Measurements from ENCODE around the gene DNAAF1.
"Not testable (repeated sequence)": the region's sequence is repeated elsewhere in the genome, so short reads cannot be mapped to it uniquely, and the experiment has no call there.

Gene DNAAF1

GRCh38 chr16:84214451-84215066 lies 69.5 kb downstream of the DNAAF1 start:
- Histone ChIP-seq H4K20me1 (no peaks in the 10 kb centered on the region; a peak in 1 of 22 replicates), H3K4me3 (no peak overlapping the region), H3K36me3 (no peaks in the 10 kb centered on the region), H3K9ac (no peak overlapping the region), H3K4me1 (peaks cover 0 to 12% (median 9%) of the 10 kb centered on the region in 10 experiments; a peak in 14 of 20 replicates), H3K27ac (no peak overlapping the region), H3K4me2 (peak overlapping the region in 8 of 11 experiments; percentile 17 to 64 (median 46); a peak in 15 of 22 replicates), H3K9me3 (replicated peaks in 1 of 11) (peaks cover 10 to 18% (median 15%) of the 10 kb centered on the region in 11 experiments; a peak in 21 of 22 replicates), H3K27me3 (no peaks in the 10 kb centered on the region)
- TF ChIP-seq Cebpa-rat (IDR thresholded peaks at IDR 0.05): no peak

GRCh38 chr16:84215531-84215930 lies 70.4 kb downstream of the DNAAF1 start:
- Histone ChIP-seq H3K4me2 (no peak overlapping the region), H3K4me1 (peaks cover 0 to 12% (median 9%) of the 10 kb centered on the region in 10 experiments; a peak in 14 of 20 replicates), H3K27ac (no peak overlapping the region), H3K4me3 (no peak overlapping the region), H3K9ac (no peak overlapping the region), H3K36me3 (no peaks in the 10 kb centered on the region), H3K9me3 (replicated peaks in 1 of 11) (peaks cover under 1 to 8% (median 5%) of the 10 kb centered on the region in 11 experiments; a peak in 17 of 22 replicates), H4K20me1 (no peaks in the 10 kb centered on the region; a peak in 1 of 22 replicates), H3K27me3 (no peaks in the 10 kb centered on the region)
- TF ChIP-seq Cebpa-rat (IDR thresholded peaks at IDR 0.05): no peak

- not testable (repeated sequence) for H4K20me1 ChIP-seq, H3K27me3 ChIP-seq
Measured at GRCh38 chr16:84216144-84216543, 71.0 kb downstream of the DNAAF1 start.

GRCh38 chr16:84218176-84218823 lies 73.2 kb downstream of the DNAAF1 start:
- Histone ChIP-seq H3K27me3 (no peaks in the 10 kb centered on the region), H3K9ac (no peak overlapping the region), H4K20me1 (no peaks in the 10 kb centered on the region; a peak in 1 of 22 replicates), H3K4me1 (peaks cover under 1 to 13% (median 10%) of the 10 kb centered on the region in 10 experiments; a peak in 17 of 20 replicates), H3K36me3 (no peaks in the 10 kb centered on the region), H3K9me3 (replicated peaks in 1 of 11) (no peaks in the 10 kb centered on the region), H3K4me2 (no peak overlapping the region), H3K4me3 (no peak overlapping the region), H3K27ac (no peak overlapping the region)
- TF ChIP-seq Cebpa-rat (IDR thresholded peaks at IDR 0.05): no peak

More at GRCh38 chr16:84216144-84216543, 71.0 kb downstream of the DNAAF1 start:
- H3K4me2 ChIP-seq; H3K4me3 ChIP-seq; H3K9me3 ChIP-seq (replicated peaks in 1 of 11); H3K9ac ChIP-seq; H3K36me3 ChIP-seq; H3K27ac ChIP-seq: not testable (repeated sequence)
- H3K4me1 ChIP-seq: peaks cover 0 to 12% (median 9%) of the 10 kb centered on the region in 10 experiments; a peak in 14 of 20 replicates

DNA sequence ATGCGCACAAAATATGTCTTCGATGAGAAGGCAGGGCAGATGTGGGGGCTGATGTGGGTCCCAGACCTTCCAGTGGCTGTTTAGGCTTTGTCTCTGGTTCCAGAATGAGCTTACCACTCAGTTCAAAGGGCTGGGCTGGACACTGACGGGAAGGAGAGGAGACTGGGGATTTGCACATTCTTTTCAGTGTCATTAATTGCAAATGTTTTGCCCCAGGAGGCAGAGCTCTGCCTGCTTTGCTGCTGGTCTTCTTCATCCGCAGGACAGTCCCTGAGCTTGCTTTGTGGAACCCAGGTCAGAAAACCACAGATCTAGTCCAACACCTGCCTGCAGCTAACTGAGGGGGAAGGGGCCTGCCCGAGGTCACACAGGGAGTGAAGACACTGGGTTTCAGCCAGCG lies 73.8 kb downstream of the DNAAF1 start:
- peaks cover 7 to 18% (median 11%) of the 10 kb centered on the region in 10 experiments; a peak in 19 of 20 replicates for H3K4me1 ChIP-seq
- H3K27me3 ChIP-seq: no peaks in the 10 kb centered on the region
- H3K9me3 ChIP-seq (replicated peaks in 1 of 11): no peaks in the 10 kb centered on the region
- no peak overlapping the region for H3K27ac ChIP-seq
- no peak overlapping the region for H3K4me3 ChIP-seq
- H3K4me2 ChIP-seq: no peak overlapping the region
- no peaks in the 10 kb centered on the region; a peak in 1 of 22 replicates for H4K20me1 ChIP-seq
- no peak for TF ChIP-seq Cebpa-rat (IDR thresholded peaks at IDR 0.05)
- H3K9ac ChIP-seq: no peak overlapping the region
- H3K36me3 ChIP-seq: no peaks in the 10 kb centered on the region

DNA sequence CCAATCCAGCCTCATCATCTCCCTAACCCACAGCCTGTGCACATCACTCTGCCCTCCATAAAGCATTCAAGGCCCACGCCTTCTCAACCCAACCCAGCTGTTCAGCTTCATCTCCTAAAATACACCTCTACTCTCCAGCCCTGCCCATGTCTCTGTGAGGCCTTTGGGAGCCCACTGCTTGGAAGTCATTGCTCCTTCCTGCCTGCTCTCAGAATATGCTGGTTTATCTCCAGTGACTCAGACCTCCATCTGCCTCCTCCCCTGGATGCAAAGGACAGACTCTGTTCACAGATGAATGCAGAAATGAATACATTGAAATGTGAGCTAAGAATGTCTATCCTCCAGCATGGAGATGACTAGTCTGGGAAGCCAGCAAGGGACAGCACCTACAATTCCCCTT lies 75.7 kb downstream of the DNAAF1 start:
- H3K4me2 ChIP-seq: no peak overlapping the region
- no peak overlapping the region for H3K4me3 ChIP-seq
- no peak overlapping the region for H3K9ac ChIP-seq
- H3K27me3 ChIP-seq: no peaks in the 10 kb centered on the region
- H4K20me1 ChIP-seq: no peaks in the 10 kb centered on the region
- no peak for TF ChIP-seq Cebpa-rat (IDR thresholded peaks at IDR 0.05)
- no peak overlapping the region for H3K27ac ChIP-seq
- H3K4me1 ChIP-seq: peaks cover 0 to 10% (median 7%) of the 10 kb centered on the region in 10 experiments; a peak in 6 of 20 replicates
- no peaks in the 10 kb centered on the region for H3K36me3 ChIP-seq
- no peaks in the 10 kb centered on the region for H3K9me3 ChIP-seq (replicated peaks in 1 of 11)

DNA sequence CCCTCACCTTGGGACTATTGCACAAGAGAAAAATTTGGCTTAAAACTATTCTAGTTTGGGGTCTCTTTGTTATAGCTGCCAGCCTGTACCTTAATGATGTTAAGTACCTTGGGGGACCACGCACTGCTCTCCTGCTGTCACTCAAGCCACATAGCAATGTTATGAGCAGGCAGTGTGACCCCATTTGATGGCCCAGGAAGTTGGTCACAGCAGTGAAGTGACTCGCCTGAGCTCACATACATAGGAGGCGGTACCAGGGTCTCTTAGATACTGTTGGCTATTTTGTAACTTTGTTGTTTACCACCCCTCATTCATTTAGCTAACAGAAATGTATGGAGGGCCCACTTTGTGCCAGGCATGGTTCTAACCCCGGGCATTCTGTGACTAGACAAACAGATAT lies 78.3 kb downstream of the DNAAF1 start:
- Histone ChIP-seq H3K27ac (no peak overlapping the region), H3K27me3 (no peaks in the 10 kb centered on the region), H3K4me3 (no peak overlapping the region), H4K20me1 (no peaks in the 10 kb centered on the region), H3K4me1 (peaks cover 13 to 28% (median 18%) of the 10 kb centered on the region in 10 experiments), H3K9ac (no peak overlapping the region), H3K4me2 (peak overlapping the region in 2 of 11 experiments; percentile 34 to 49; a peak in 7 of 22 replicates), H3K9me3 (replicated peaks in 1 of 11) (no peaks in the 10 kb centered on the region), H3K36me3 (no peaks in the 10 kb centered on the region)
- TF ChIP-seq Cebpa-rat (IDR thresholded peaks at IDR 0.05): no peak

- H3K4me2 ChIP-seq: no peak overlapping the region
- H4K20me1 ChIP-seq: no peaks in the 10 kb centered on the region; a peak in 1 of 22 replicates
- H3K36me3 ChIP-seq: no peaks in the 10 kb centered on the region
- no peaks in the 10 kb centered on the region for H3K9me3 ChIP-seq (replicated peaks in 1 of 11)
- peaks cover 18 to 39% (median 25%) of the 10 kb centered on the region in 10 experiments for H3K4me1 ChIP-seq
- H3K9ac ChIP-seq: no peak overlapping the region
- no peak overlapping the region for H3K4me3 ChIP-seq
- no peaks in the 10 kb centered on the region for H3K27me3 ChIP-seq
- TF ChIP-seq Cebpa-rat (IDR thresholded peaks at IDR 0.05): no peak
- H3K27ac ChIP-seq: no peak overlapping the region
Measured at GRCh38 chr16:84224554-84224953, 79.4 kb downstream of the DNAAF1 start.

GRCh38 chr16:84225126-84225525 lies 80.0 kb downstream of the DNAAF1 start:
- Histone ChIP-seq H3K9ac (no peak overlapping the region), H3K27me3 (no peaks in the 10 kb centered on the region), H3K4me3 (no peak overlapping the region), H3K36me3 (no peaks in the 10 kb centered on the region), H3K9me3 (replicated peaks in 1 of 11) (no peaks in the 10 kb centered on the region), H3K27ac (no peak overlapping the region), H3K4me1 (peaks cover 18 to 39% (median 25%) of the 10 kb centered on the region in 10 experiments), H3K4me2 (no peak overlapping the region), H4K20me1 (no peaks in the 10 kb centered on the region; a peak in 1 of 22 replicates)
- TF ChIP-seq Cebpa-rat (IDR thresholded peaks at IDR 0.05): no peak
